K562 (cell line): ENCODE measurements around the gene TMEM131. TPM values are rescaled to one million over a fixed set of nuclear protein-coding genes. Genes with fewer than 3 reads are reported as not detected.
A peak's percentile ranks its signal among the peaks of the same experiment; 100 is the strongest.

Source experiments
- ATAC-seq: fragments of 200-7000 bp; cut with Tn5 transposase; 3 replicates; pipeline ENCODE4 v1.9.1; 2020; ENCODE audit warnings: moderate library complexity
- BruUV-seq: library from RNA; stranded (reverse); fragments of 400-500 nt; replicated peaks from 2 replicates; lab custom pipeline; 2021; lab: Mats Ljungman, UMichigan
- CTCF ChIA-PET: fragments of 300-600 bp; formaldehyde crosslinking; extraction: SDS; loops from one replicate; lab custom pipeline; 2021; ENCODE audit warnings: low intra/inter-chr PET ratio; lab: Yijun Ruan, JAX
- POLR2A ChIA-PET: fragments of 300-600, 350-650 bp; sonication (Branson Sonifier 250); formaldehyde crosslinking; extraction: SDS; loops from one replicate; lab custom pipeline; 2021; ENCODE audit warnings: antibody characterized with exemption, inconsistent platforms; lab: Yijun Ruan, JAX
- DNase-seq, 4 experiments: peaks; one replicate each; pipeline versions ENCODE4 v3.0.0 to v3.0.0-alpha.2; 2011 to 2018; ENCODE audit warnings: low spot score in 3 of 4, mixed read lengths in 3 of 4; ENCODE audit errors: extremely low read depth in 1 of 4
- FAIRE-seq: peaks from 2 replicates; lab custom pipeline; 2011; peaks lifted over from hg19 to GRCh38; lab: Jason Lieb, UNC
- H2AFZ ChIP-seq: 2 replicates; pipeline ENCODE4 v1.6.0; 2011; ENCODE audit warnings: low read depth, low read length, control low read depth, inconsistent platforms
- H3K27ac ChIP-seq: fragments of 200-600 bp; 3 replicates; pipeline ENCODE4 v1.8.0; 2011; ENCODE audit warnings: low read depth, mild to moderate bottlenecking, control low read depth, inconsistent platforms, low read length, moderate library complexity, mixed read lengths; ENCODE audit errors: extremely low read depth
- H3K27me3 ChIP-seq, 2 experiments: fragments of 300-600 bp in 1 of 2; 2 replicates in 1 of 2; 3 replicates in 1 of 2; pipeline versions ENCODE4 v1.6.0 to v1.8.0; 2011; ENCODE audit warnings: inconsistent platforms in 2 of 2, low read length in 2 of 2, mild to moderate bottlenecking in 1 of 2, mixed read lengths in 1 of 2, moderate library complexity in 1 of 2; ENCODE audit not compliant: control insufficient read depth in 2 of 2, insufficient read depth in 2 of 2
- H3K36me3 ChIP-seq: fragments of 300-600 bp; 3 replicates; pipeline ENCODE4 v1.8.0; 2011; ENCODE audit warnings: mild to moderate bottlenecking, low read length, inconsistent platforms; ENCODE audit not compliant: control insufficient read depth, insufficient read depth
- H3K4me1 ChIP-seq, 2 experiments: fragments of 200-600 bp in 1 of 2; replicated peaks in 1 of 2; 2 replicates in 1 of 2; 3 replicates in 1 of 2; pipeline versions ENCODE4 v1.5.1 to v1.8.0; 2011; ENCODE audit warnings: inconsistent platforms in 2 of 2, low read length in 2 of 2, mild to moderate bottlenecking in 1 of 2, mixed read lengths in 1 of 2, moderate library complexity in 1 of 2; ENCODE audit not compliant: control insufficient read depth in 2 of 2, insufficient read depth in 2 of 2
- H3K4me2 ChIP-seq: 2 replicates; pipeline ENCODE4 v1.6.1; 2011; ENCODE audit warnings: low read length, control low read depth, inconsistent platforms, mixed read lengths; ENCODE audit not compliant: insufficient read depth
- H3K4me3 ChIP-seq: fragments of 200-600 bp; sonication (generic), shearing (Covaris generic); 2 replicates; pipeline ENCODE4 v1.5.1; 2016; ENCODE audit warnings: control low read depth, inconsistent platforms
- H3K79me2 ChIP-seq: fragments of 200-600 bp; 3 replicates; pipeline ENCODE4 v1.8.0; 2011; ENCODE audit warnings: low read length, inconsistent platforms; ENCODE audit not compliant: control insufficient read depth, insufficient read depth
- H3K9ac ChIP-seq, 2 experiments: 2 replicates each; pipeline versions ENCODE4 v1.6.0 to v1.6.1; 2011; ENCODE audit warnings: low read depth in 2 of 2, low read length in 2 of 2, control low read depth in 1 of 2, inconsistent platforms in 1 of 2, mild to moderate bottlenecking in 1 of 2, mixed read lengths in 1 of 2; ENCODE audit not compliant: insufficient read depth in 1 of 2
- H3K9me1 ChIP-seq: one replicate; pipeline ENCODE4 v1.6.0; 2011; ENCODE audit warnings: inconsistent platforms, mild to moderate bottlenecking, low read length, moderate library complexity; ENCODE audit not compliant: control insufficient read depth, insufficient read depth
- H3K9me3 ChIP-seq: replicated peaks from 2 replicates; pipeline ENCODE4 v1.5.1; 2011; ENCODE audit warnings: low read depth, low read length, inconsistent platforms; ENCODE audit not compliant: control insufficient read depth, insufficient read depth
- H4K20me1 ChIP-seq: replicated peaks from 2 replicates; pipeline ENCODE4 v1.6.1; 2011; ENCODE audit warnings: low read length, inconsistent platforms, mixed read lengths; ENCODE audit not compliant: control insufficient read depth, insufficient read depth
- FOXP1 ChIP-seq: sonication (generic); formaldehyde crosslinking; IDR thresholded peaks from 2 replicates; pipeline ENCODE4 v1.8.0; 2022; ENCODE audit warnings: mild to moderate bottlenecking, missing genetic modification reagents
- MTF1 ChIP-seq: fragments of 250-450 bp; sonication (Bioruptor Pico); IDR thresholded peaks from 2 replicates; pipeline ENCODE4 v1.9.0; 2021; ENCODE audit warnings: moderate library complexity, mild to moderate bottlenecking, inconsistent platforms, borderline replicate concordance
- NFIX ChIP-seq: fragments of 250-450 bp; sonication (Bioruptor Pico); IDR thresholded peaks from 2 replicates; pipeline ENCODE4 v1.4.0; 2020; ENCODE audit warnings: low read depth, mild to moderate bottlenecking, moderate library complexity
- PHTF2 ChIP-seq: fragments of 250-450 bp; sonication (Bioruptor Pico); IDR thresholded peaks from 2 replicates; pipeline ENCODE4 v1.5.0; 2021; ENCODE audit warnings: mild to moderate bottlenecking
- SLC30A9 ChIP-seq: fragments of 250-450 bp; sonication (Bioruptor Pico); IDR thresholded peaks from 2 replicates; pipeline ENCODE4 v1.8.0; 2022; ENCODE audit warnings: mild to moderate bottlenecking, moderate library complexity
- SMARCC2 ChIP-seq: fragments of 450-650 bp; IDR thresholded peaks from 2 replicates; pipeline ENCODE4 v1.6.1; 2017; ENCODE audit warnings: antibody characterized with exemption, moderate library complexity, mild to moderate bottlenecking, low read depth
- ZNF408 ChIP-seq: fragments of 250-450 bp; sonication (Bioruptor Pico); IDR thresholded peaks from 2 replicates; pipeline ENCODE4 v1.4.0; 2020; ENCODE audit warnings: low read depth, mild to moderate bottlenecking, moderate library complexity
- ZNF707 ChIP-seq: fragments of 250-450 bp; sonication (Bioruptor Pico); conservative IDR thresholded peaks from 2 replicates; pipeline ENCODE4 v1.8.0; 2022; ENCODE audit warnings: inconsistent platforms, mild to moderate bottlenecking, moderate library complexity
- WGBS: fragments of 100-300 bp; shearing (Covaris generic); methylation state at CpG from one replicate; pipeline ENCODE4 v1.1.6; 2016; ENCODE audit warnings: low coverage, mixed read lengths; ENCODE audit not compliant: insufficient coverage; ENCODE audit errors: missing lambda C conversion rate; 5-methylcytosine and 5-hydroxymethylcytosine counted together
- in situ Hi-C: fragments of 300-500 bp; cut with MboI; formaldehyde crosslinking; loops from 4 replicates; pipeline ENCODE4 v1.15.0; 2018; ENCODE audit warnings: inconsistent platforms, mixed read lengths
- intact Hi-C: fragments of 100-400 bp; cut with micrococcal nuclease; formaldehyde crosslinking; loops from 2 replicates; pipeline ENCODE4 v1.14.2; 2022
- polyA plus RNA-seq, 8 experiments: library from polyadenylated mRNA; depleted of rRNA in 4 of 8; stranded (reverse) in 5 of 8; unstranded in 3 of 8; fragments of >200 nt; fragmentation: Nextera tagmentation in 2 of 8; fragmentation: Illumina TruSeq in 1 of 8; extraction: Ambion mirVana in 2 of 8; extraction: Trizol in 1 of 8; gene quantifications; 2 replicates each; pipeline versions ENCODE4 v1.2.1 to v1.2.3, GENCODE V29; 2011 to 2014; ENCODE audit warnings: inconsistent platforms in 1 of 8, missing spikeins in 1 of 8
- total RNA-seq, 7 experiments: library from RNA; depleted of rRNA in 6 of 7; stranded (reverse); fragments of >200 nt in 6 of 7; fragmentation: Illumina TruSeq in 2 of 7; extraction: Trizol in 2 of 7; gene quantifications; 2 replicates each; pipeline versions ENCODE4 v1.2.1 to v1.2.3, GENCODE V29; 2011 to 2021; ENCODE audit warnings: low replicate concordance in 1 of 7
- TF ChIP-seq, protein P1 (sequence below): fragments of 250-450 bp; sonication (Bioruptor Pico); IDR thresholded peaks from 2 replicates; pipeline ENCODE4 v1.8.0; 2022; ENCODE audit warnings: inconsistent platforms, mild to moderate bottlenecking, moderate library complexity, borderline replicate concordance
- TF ChIP-seq, protein P2 (sequence below): fragments of 250-450 bp; sonication (Bioruptor Pico); IDR thresholded peaks from 2 replicates; pipeline ENCODE4 v1.8.0; 2022; ENCODE audit warnings: moderate library complexity, mild to moderate bottlenecking, inconsistent platforms

Gene TMEM131
- total and polyA plus RNA-seq, 9 of the 15 experiments (the other 6 are each of a cell fraction or from before 2014, with no cell fraction given) = 2.5 to 21.1 (median 12.4) TPM

DNA sequence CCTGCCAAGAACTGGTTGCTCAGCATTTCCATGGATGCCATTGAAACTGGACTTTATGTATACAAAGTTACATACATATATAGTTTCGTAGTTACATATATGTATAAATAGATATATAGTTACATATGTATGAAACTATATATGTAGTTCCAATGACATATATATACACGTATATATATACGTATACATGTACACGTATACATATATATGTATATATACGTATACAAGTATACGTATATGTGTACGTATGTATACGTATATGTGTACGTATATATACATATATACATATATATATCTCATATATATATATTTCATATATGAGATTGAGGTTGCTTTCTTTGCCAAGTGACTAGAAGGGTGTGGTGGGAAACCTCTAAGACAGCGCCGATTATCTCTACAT, 10.6 kb upstream of the TMEM131 start:
- POLR2A ChIA-PET = no interaction called here
- CTCF ChIA-PET = no interaction called here
- Histone ChIP-seq H3K4me2 (no peak overlapping the region), H3K27me3 (peaks cover 5 to 10% of the 10 kb centered on the region in 2 experiments; a peak in 3 of 5 replicates), H3K27ac (no peak overlapping the region), H3K79me2 (no peaks in the 10 kb centered on the region), H3K9me3 (no peaks in the 10 kb centered on the region), H2AFZ (no peak overlapping the region), H4K20me1 (no peaks in the 10 kb centered on the region), H3K36me3 (no peaks in the 10 kb centered on the region), H3K9me1 (no peaks in the 10 kb centered on the region), H3K4me1 (no peaks in the 10 kb centered on the region; a peak in 1 of 5 replicates), H3K4me3 (no peak overlapping the region), H3K9ac (no peak overlapping the region)
- in situ Hi-C loops (no loop called here), intact Hi-C loops (no loop called here)
- BruUV-seq = no TSS peak
- no peak for DNase-seq
- 67% methylated on average over 11 of the region's 11 CpGs for WGBS
- peak; percentile 68 for TF ChIP-seq ZNF707 (CRISPR knock-in tag)
- TF ChIP-seq, protein P1, sequence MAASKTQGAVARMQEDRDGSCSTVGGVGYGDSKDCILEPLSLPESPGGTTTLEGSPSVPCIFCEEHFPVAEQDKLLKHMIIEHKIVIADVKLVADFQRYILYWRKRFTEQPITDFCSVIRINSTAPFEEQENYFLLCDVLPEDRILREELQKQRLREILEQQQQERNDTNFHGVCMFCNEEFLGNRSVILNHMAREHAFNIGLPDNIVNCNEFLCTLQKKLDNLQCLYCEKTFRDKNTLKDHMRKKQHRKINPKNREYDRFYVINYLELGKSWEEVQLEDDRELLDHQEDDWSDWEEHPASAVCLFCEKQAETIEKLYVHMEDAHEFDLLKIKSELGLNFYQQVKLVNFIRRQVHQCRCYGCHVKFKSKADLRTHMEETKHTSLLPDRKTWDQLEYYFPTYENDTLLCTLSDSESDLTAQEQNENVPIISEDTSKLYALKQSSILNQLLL = peak; percentile 87; the same call in 1 of the 2 replicates
- TF ChIP-seq, protein P2, sequence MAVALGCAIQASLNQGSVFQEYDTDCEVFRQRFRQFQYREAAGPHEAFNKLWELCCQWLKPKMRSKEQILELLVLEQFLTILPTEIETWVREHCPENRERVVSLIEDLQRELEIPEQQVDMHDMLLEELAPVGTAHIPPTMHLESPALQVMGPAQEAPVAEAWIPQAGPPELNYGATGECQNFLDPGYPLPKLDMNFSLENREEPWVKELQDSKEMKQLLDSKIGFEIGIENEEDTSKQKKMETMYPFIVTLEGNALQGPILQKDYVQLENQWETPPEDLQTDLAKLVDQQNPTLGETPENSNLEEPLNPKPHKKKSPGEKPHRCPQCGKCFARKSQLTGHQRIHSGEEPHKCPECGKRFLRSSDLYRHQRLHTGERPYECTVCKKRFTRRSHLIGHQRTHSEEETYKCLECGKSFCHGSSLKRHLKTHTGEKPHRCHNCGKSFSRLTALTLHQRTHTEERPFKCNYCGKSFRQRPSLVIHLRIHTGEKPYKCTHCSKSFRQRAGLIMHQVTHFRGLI (CRISPR knock-in tag) = peak; percentile 64; the same call in 1 of the 2 replicates
- peak; percentile 33; the same call in 1 of the 2 replicates for TF ChIP-seq PHTF2 (CRISPR knock-in tag)
- TF ChIP-seq NFIX (CRISPR knock-in tag) = peak; percentile 63
- peak; percentile 83; the same call in 1 of the 2 replicates for TF ChIP-seq ZNF408
- TF ChIP-seq SMARCC2 = no peak
- TF ChIP-seq MTF1 = peak; percentile 89; the same call in 1 of the 2 replicates
- peak; percentile 32; the same call in 1 of the 2 replicates for TF ChIP-seq SLC30A9 (CRISPR knock-in tag)
- TF ChIP-seq FOXP1 (CRISPR knock-in tag) = no peak
- no peak for ATAC-seq
- FAIRE-seq = no peak
